B cell (primary cell): Measurements from ENCODE around the gene BAAT. TPM values are rescaled to one million over a fixed set of nuclear protein-coding genes. Genes with fewer than 3 reads are reported as not detected.

ENCODE experiments used
- ATAC-seq: fragments of 200-7000 bp; cut with Tn5 transposase; one replicate; pipeline ENCODE4 v1.10.0; 2021; ENCODE audit warnings: low read depth, mild to moderate bottlenecking, moderate number of reproducible peaks, moderate library complexity
- CTCF ChIA-PET: fragments of 350-600 bp; sonication (Branson Sonifier 250); formaldehyde crosslinking; loops from one replicate; lab custom pipeline; 2021; ENCODE audit warnings: antibody characterized with exemption, inconsistent platforms; lab: Charles Lee
- POLR2A ChIA-PET: fragments of 350-600 bp; sonication (Branson Sonifier 250); formaldehyde crosslinking; loops from one replicate; lab custom pipeline; 2021; ENCODE audit warnings: antibody characterized with exemption; lab: Charles Lee
- DNase-seq: peaks from one replicate; pipeline ENCODE4 v3.0.0; 2013
- H2AFZ ChIP-seq: 2 replicates; pipeline ENCODE4 v1.6.1; 2012; ENCODE audit warnings: mild to moderate bottlenecking, low read depth, low read length; ENCODE audit not compliant: insufficient read depth, poor library complexity, severe bottlenecking
- H3K27ac ChIP-seq, 2 donors: 1 replicate in 1 of 2; 2 replicates in 1 of 2; pipeline ENCODE4 v1.5.1; 2012 to 2013; ENCODE audit warnings: low read length in 2 of 2, mild to moderate bottlenecking in 2 of 2, moderate library complexity in 1 of 2
- H3K27me3 ChIP-seq, 4 experiments: fragments of 200-600 bp in 1 of 4; sonication (generic) in 1 of 4; replicated peaks in 1 of 4; 1 replicate in 2 of 4; 2 replicates in 2 of 4; pipeline versions ENCODE4 v1.6.1 to v1.7.0; 2013 to 2016; ENCODE audit warnings: low read length in 3 of 4, mild to moderate bottlenecking in 2 of 4, mixed read lengths in 1 of 4, moderate library complexity in 1 of 4; ENCODE audit not compliant: insufficient read depth in 4 of 4, control insufficient read depth in 3 of 4; ENCODE audit errors: control extremely low read depth in 1 of 4
- H3K36me3 ChIP-seq, 2 experiments: replicated peaks in 1 of 2; 1 replicate in 1 of 2; 2 replicates in 1 of 2; pipeline versions ENCODE4 v1.6.1 to v1.7.1; 2013; ENCODE audit warnings: low read length in 1 of 2; ENCODE audit not compliant: insufficient read depth in 2 of 2, control insufficient read depth in 1 of 2; ENCODE audit errors: control extremely low read depth in 1 of 2, extremely low read depth in 1 of 2
- H3K4me1 ChIP-seq, 2 donors: fragments of 200-600 bp in 1 of 2; sonication (generic) in 1 of 2; 1 replicate in 1 of 2; 2 replicates in 1 of 2; pipeline versions ENCODE4 v1.5.1 to v1.6.1; 2013 to 2017; ENCODE audit warnings: low read length in 2 of 2; ENCODE audit not compliant: control insufficient read depth in 2 of 2, insufficient read depth in 2 of 2
- H3K4me2 ChIP-seq: replicated peaks from 2 replicates; pipeline ENCODE3; 2012; ENCODE audit warnings: mild to moderate bottlenecking, low read depth, low read length; ENCODE audit not compliant: poor library complexity, severe bottlenecking
- H3K4me3 ChIP-seq, 5 experiments: fragments of 200-600 bp in 1 of 5; sonication (generic) in 1 of 5; 1 replicate in 3 of 5; 2 replicates in 2 of 5; pipeline versions ENCODE4 v1.5.1 to v1.7.0; 2011 to 2016; ENCODE audit warnings: low read length in 4 of 5, mild to moderate bottlenecking in 4 of 5, low read depth in 2 of 5, control low read depth in 1 of 5, moderate library complexity in 1 of 5; ENCODE audit not compliant: insufficient read depth in 1 of 5; ENCODE audit errors: control extremely low read depth in 1 of 5, extremely low read depth in 1 of 5
- H3K79me2 ChIP-seq: fragments of 200-600 bp; sonication (generic); one replicate; pipeline ENCODE4 v1.6.0; 2016; ENCODE audit warnings: low read length; ENCODE audit not compliant: control insufficient read depth, insufficient read depth
- H3K9ac ChIP-seq: fragments of 200-600 bp; sonication (generic); 2 replicates; pipeline ENCODE4 v1.6.1; 2017; ENCODE audit warnings: mild to moderate bottlenecking, low read length, moderate library complexity
- H3K9me3 ChIP-seq, 3 donors: one replicate each; pipeline versions ENCODE4 v1.6.1 to v1.7.1; 2013; ENCODE audit warnings: low read length in 2 of 3; ENCODE audit not compliant: control insufficient read depth in 2 of 3, insufficient read depth in 1 of 3; ENCODE audit errors: control extremely low read depth in 1 of 3
- H4K20me1 ChIP-seq: 2 replicates; pipeline ENCODE4 v1.6.0; 2012; ENCODE audit warnings: mild to moderate bottlenecking, low read length; ENCODE audit not compliant: insufficient read depth, control insufficient read depth, poor library complexity, severe bottlenecking
- H3K27ac Mint-ChIP-seq: one replicate; pipeline ENCODE4 v1.8.0; 2021; ENCODE audit warnings: mixed read lengths
- H3K27me3 Mint-ChIP-seq: one replicate; pipeline ENCODE4 v1.8.0; 2021; ENCODE audit warnings: mixed read lengths
- H3K4me1 Mint-ChIP-seq: one replicate; pipeline ENCODE4 v1.8.0; 2021; ENCODE audit warnings: mixed read lengths
- H3K4me3 Mint-ChIP-seq: one replicate; pipeline ENCODE4 v1.8.0; 2021; ENCODE audit warnings: mixed read lengths
- H3K9me3 Mint-ChIP-seq: one replicate; pipeline ENCODE4 v1.8.0; 2022; ENCODE audit warnings: mixed read lengths; ENCODE audit not compliant: insufficient read depth
- EZH2 ChIP-seq: IDR thresholded peaks from 2 replicates; pipeline ENCODE4 v1.6.1; 2012; ENCODE audit warnings: borderline replicate concordance, low read depth, mild to moderate bottlenecking, moderate library complexity, low read length; ENCODE audit not compliant: insufficient read depth, poor library complexity, severe bottlenecking
- WGBS: methylation state at CpG from one replicate; pipeline ENCODE4 v1.1.5; 2013; ENCODE audit warnings: missing lambda C conversion rate; ENCODE audit not compliant: insufficient coverage; 5-methylcytosine and 5-hydroxymethylcytosine counted together
- intact Hi-C: fragments of 100-400 bp; cut with micrococcal nuclease; formaldehyde crosslinking; loops from one replicate; pipeline ENCODE4 v1.10.0; 2022
- polyA plus RNA-seq: library from polyadenylated mRNA; depleted of rRNA; stranded (reverse); fragments of >200 nt; gene quantifications from 2 replicates; pipeline ENCODE4 v1.2.3, GENCODE V29; 2012
- total RNA-seq, 2 donors: library from RNA; stranded (reverse); fragments of 120-200 nt in 1 of 2; gene quantifications; 1 replicate in 1 of 2; 2 replicates in 1 of 2; pipeline versions ENCODE4 v1.2.3 to v1.2.4, GENCODE V29; 2013 to 2022
- TF ChIP-seq, protein P1 (sequence below): fragments of 200-600 bp; IDR thresholded peaks from one replicate; pipeline ENCODE4 v1.8.0; 2022; ENCODE audit warnings: antibody characterized with exemption, mild to moderate bottlenecking

BAAT gene
- total and polyA plus RNA-seq, 2 donors (not counting 1 experiment from before 2014, with no cell fraction given) = 0.07 TPM; not detected in 1

GRCh38 chr9:101323129-101323528 lies 61.7 kb downstream of the BAAT start:
- DNase-seq (no peak), ATAC-seq (no peak)
- peaks cover 20% of the 10 kb centered on the region for H3K27me3 Mint-ChIP-seq
- H3K4me1 Mint-ChIP-seq = no peaks in the 10 kb centered on the region
- H3K9me3 Mint-ChIP-seq = peaks cover 6% of the 10 kb centered on the region
- H3K9me3 ChIP-seq = no peaks in the 10 kb centered on the region
- no peak overlapping the region for H3K27ac ChIP-seq
- peaks cover 0 to 3% (median under 1%) of the 10 kb centered on the region in 4 experiments for H3K27me3 ChIP-seq
- no peak overlapping the region for H3K9ac ChIP-seq
- H4K20me1 ChIP-seq = no peaks in the 10 kb centered on the region
- H3K36me3 ChIP-seq = no peaks in the 10 kb centered on the region
- no peaks in the 10 kb centered on the region for H3K79me2 ChIP-seq
- intact Hi-C loops = no loop called here
- no peak overlapping the region for H3K27ac Mint-ChIP-seq
- POLR2A ChIA-PET = no interaction called here
- H2AFZ ChIP-seq = no peak overlapping the region
- CTCF ChIA-PET = interaction anchor here (1.2 kb wide), 2 partner anchors 11 to 17 kb away, joined by 3 to 4 read pairs; no protein-coding TSS in a partner anchor
- 83% methylated on average over 3 of the region's 3 CpGs for WGBS
- TF ChIP-seq, protein P1, sequence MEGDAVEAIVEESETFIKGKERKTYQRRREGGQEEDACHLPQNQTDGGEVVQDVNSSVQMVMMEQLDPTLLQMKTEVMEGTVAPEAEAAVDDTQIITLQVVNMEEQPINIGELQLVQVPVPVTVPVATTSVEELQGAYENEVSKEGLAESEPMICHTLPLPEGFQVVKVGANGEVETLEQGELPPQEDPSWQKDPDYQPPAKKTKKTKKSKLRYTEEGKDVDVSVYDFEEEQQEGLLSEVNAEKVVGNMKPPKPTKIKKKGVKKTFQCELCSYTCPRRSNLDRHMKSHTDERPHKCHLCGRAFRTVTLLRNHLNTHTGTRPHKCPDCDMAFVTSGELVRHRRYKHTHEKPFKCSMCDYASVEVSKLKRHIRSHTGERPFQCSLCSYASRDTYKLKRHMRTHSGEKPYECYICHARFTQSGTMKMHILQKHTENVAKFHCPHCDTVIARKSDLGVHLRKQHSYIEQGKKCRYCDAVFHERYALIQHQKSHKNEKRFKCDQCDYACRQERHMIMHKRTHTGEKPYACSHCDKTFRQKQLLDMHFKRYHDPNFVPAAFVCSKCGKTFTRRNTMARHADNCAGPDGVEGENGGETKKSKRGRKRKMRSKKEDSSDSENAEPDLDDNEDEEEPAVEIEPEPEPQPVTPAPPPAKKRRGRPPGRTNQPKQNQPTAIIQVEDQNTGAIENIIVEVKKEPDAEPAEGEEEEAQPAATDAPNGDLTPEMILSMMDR = no peak
- no peak for TF ChIP-seq EZH2
- no peaks in the 10 kb centered on the region for H3K4me1 ChIP-seq
- no peak overlapping the region for H3K4me2 ChIP-seq
- H3K4me3 ChIP-seq = no peak overlapping the region
- no peak overlapping the region for H3K4me3 Mint-ChIP-seq

DNA sequence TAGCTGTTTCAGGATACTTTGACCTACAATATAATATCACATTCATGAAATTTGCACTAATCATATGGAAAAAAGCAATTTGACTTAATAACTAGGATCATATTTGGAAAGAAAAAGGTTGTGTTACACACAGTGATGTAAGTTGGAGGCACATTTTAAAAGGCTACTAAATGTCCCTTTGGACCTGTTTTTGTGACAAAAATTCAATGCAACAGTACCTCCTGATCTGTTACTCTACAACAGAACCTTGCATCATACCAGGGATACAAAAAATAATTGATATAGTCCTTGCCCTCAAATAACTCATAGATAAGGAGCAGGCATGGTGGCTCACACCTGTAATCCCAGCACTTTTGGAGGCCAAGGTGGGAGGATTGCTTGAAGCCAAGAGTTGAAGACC lies 67.1 kb downstream of the BAAT start:
- intact Hi-C loops = no loop called here
- ATAC-seq (no peak), DNase-seq (no peak)
- Histone ChIP-seq H3K27ac (no peak overlapping the region), H3K4me3 (no peak overlapping the region), H3K27me3 (peaks cover 0 to 5% (median 0%) of the 10 kb centered on the region in 4 experiments), H3K4me2 (no peak overlapping the region), H3K36me3 (no peaks in the 10 kb centered on the region), H3K79me2 (no peaks in the 10 kb centered on the region), H4K20me1 (no peaks in the 10 kb centered on the region), H3K4me1 (no peaks in the 10 kb centered on the region), H2AFZ (no peak overlapping the region), H3K9ac (no peak overlapping the region), H3K9me3 (no peaks in the 10 kb centered on the region)
- Mint-ChIP-seq H3K4me1 (no peaks in the 10 kb centered on the region), H3K27ac (no peak overlapping the region), H3K9me3 (no peaks in the 10 kb centered on the region), H3K27me3 (peaks cover 25% of the 10 kb centered on the region), H3K4me3 (no peak overlapping the region)
- TF ChIP-seq, protein P1 = no peak
- TF ChIP-seq EZH2 = no peak
- CTCF ChIA-PET = no interaction called here
- POLR2A ChIA-PET = no interaction called here
